Activated T-helper 9 cell treated with anti-CD3 and anti-CD28 coated beads, Interleukin-2, amount 50 U/mL, for 16 hours (primary cell): ENCODE data around the gene FRMPD4.

Source experiments
- DNase-seq: peaks from one replicate; pipeline ENCODE4 v3.0.0-alpha.2; 2020; ENCODE audit warnings: low read depth

Gene FRMPD4

GRCh38 chrX:12210971-12211370, 72.7 kb downstream of the FRMPD4 start:
- no peak for DNase-seq

DNA sequence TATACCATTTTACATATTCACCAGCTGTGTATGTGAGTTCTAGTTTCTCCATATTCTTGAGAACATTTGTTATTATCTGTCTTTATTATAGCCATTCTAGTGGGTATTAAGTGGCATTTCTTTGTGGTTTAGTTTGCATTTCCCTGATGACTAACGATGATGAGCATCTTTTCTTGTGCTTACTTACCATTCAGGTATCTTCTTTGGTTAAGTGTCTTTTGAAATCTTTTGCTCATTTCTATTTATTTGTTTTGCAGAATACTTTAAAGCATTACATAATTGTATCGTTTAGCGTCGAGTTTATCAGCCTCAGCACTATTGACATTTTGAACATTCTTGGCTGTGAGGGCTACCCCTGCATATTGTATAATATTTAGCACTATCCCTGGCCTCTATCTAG, 85.4 kb downstream of the FRMPD4 start:
- DNase-seq, result no peak

- DNase-seq, result no peak
Measured at GRCh38 chrX:12225107-12225506, 86.8 kb downstream of the FRMPD4 start.

- DNase-seq, result no peak
Measured at GRCh38 chrX:12227412-12228041, 89.3 kb downstream of the FRMPD4 start.

DNA sequence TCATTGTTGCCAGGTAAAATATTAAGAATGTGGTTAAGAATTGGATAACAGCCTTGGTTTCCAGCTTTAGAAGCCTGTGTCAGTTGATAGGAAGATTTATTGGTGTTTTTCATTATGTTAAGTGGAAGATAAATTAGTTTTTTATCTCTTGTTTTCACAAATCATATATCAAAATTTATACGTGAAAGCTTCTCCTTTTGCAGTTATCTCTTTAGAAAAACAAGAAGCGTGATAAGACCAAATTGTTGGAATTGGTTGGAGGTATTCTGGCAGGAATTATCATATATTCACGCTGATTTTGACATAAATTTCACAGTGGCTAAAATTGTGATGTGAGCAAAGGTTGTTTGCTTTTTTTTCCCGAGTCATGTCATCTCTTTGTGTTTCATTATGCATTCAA, 90.6 kb downstream of the FRMPD4 start:
- DNase-seq, result no peak

DNA sequence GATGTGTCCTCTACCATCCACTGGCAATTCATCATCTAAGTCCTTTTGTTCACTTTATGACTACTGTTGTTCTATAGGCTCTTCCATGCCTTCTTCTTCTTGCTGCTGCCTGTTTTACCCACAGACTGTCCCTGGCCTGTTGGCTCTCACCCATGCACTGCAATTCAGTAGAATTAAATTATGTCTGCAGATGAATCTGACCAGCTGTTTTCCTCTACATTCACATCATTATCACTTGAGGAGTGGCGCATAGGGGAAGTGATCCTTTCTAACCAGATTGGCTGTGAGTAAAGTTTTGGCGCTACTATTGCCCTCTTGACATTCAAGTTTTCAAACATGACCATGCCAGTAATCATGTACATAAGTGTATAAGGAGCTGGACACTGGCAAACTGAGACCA, 91.7 kb downstream of the FRMPD4 start:
- no peak for DNase-seq

- DNase-seq, result no peak
Measured at GRCh38 chrX:12234534-12235329, 96.5 kb downstream of the FRMPD4 start.

- no peak for DNase-seq
Measured at GRCh38 chrX:12236156-12236555, 97.9 kb downstream of the FRMPD4 start.

DNA sequence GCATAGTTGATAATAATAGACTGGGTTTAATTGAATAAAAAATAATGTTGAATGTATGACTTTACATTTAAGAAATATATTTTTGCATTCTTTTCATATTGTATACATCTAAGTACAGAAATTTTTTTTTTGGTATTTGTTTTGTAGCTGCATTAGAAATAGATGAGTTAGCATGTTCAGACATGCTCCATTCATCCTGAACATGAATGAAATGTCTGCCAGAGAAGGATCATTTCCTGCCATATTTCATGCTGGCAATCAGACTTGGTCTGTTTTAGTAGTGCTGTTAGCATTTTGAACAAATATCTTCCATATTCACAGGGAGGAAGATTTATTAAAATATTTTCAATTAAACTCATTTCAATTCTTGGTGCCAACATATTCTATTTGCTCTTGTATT, 98.9 kb downstream of the FRMPD4 start:
- DNase-seq, result no peak

DNA sequence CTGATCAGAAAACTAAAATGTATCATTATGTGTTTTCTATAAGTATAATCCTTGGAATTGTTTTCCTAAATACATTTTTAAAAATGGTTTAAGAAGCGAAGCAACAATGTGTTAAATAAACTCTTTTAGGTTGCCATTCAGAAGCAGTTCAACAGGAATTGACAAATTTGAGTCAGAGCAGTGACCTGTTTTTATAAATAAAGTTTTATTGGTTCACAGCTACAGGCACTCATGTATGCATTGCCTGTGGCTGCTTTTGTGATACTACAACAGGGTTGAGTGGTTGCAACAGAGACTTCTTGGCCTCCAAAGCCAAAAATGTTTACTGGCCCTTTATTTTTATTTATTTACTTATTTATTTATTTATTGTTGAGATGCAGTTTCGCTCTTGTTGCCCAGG, 99.5 kb downstream of the FRMPD4 start:
- DNase-seq, result no peak

DNA sequence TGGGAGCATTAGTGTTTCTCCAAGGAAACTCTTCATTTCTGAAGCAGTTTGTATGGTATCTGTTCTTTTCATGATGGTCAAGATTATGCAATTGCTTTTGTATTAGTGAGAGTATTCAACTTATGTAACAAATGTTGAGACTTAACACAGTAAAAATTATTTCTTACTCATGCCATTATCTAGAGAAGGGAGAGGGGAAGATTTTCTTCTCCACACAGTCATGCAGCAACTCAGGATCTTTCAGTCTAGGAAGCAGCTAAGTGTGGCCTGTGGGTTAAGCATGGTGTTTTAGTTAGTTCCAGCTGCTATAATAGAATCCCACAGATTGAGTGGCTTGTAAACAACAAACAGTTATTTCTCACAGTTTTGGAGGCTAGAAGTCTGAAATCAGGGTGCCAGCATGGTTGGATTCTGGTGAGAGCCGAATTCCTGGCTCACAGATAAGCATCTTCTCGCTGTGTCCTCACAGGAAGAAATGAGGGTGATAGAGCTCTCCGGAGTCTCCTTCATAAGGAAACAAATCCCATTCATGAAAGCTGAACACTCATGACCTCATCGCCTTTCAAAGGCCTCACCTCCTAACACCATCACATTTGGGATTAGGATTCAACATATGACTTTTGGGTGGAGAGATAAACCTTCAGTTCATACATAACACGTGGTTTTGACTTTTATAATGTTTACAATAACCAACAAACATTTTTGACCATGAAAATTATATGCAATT, 101.2 kb downstream of the FRMPD4 start:
- no peak for DNase-seq

- DNase-seq, result no peak
Measured at GRCh38 chrX:12240491-12240890, 102.2 kb downstream of the FRMPD4 start.

GRCh38 chrX:12241026-12241425, 102.8 kb downstream of the FRMPD4 start:
- DNase-seq, result no peak

GRCh38 chrX:12245650-12246645, 107.7 kb downstream of the FRMPD4 start:
- no peak for DNase-seq

- DNase-seq, result no peak
Measured at GRCh38 chrX:12249997-12250396, 111.7 kb downstream of the FRMPD4 start.

DNA sequence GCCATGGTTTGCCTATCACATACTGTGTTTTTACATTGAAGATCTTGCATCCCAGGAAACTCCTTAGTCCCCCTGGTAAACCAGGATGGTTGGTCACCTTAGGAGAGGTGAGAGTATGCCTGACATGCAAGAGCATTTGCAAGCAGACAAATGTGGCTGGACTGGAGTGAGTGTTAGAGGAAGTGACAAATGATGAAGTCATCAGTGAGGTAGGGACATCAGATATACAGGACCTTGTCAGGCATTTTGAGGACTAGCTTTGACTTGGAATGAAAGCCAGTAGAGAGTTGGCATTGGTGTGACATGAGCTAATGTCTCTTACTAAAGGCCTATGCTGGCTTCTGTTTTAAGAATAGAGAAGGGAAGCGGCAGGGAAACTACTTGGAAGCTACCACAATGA, 124.9 kb downstream of the FRMPD4 start:
- DNase-seq, result no peak

DNA sequence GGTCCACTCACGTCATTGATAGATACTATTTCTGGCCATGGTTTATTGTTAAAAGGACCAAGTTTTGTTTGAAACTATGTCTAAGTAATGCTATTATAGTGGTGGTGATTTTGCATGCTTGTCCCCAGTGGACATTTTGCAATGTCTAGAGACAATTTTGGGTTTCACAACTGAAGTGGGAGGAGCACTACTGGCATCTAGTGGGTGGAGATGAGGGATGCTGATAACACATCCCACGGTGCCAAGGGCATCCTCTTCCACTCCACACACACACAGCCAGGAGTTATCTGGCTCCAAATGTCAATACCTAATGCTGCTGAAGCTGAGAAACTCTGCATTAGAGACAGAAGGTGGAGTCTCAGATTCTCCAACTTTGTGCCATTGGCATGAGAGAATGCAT, 131.2 kb downstream of the FRMPD4 start:
- no peak for DNase-seq

DNA sequence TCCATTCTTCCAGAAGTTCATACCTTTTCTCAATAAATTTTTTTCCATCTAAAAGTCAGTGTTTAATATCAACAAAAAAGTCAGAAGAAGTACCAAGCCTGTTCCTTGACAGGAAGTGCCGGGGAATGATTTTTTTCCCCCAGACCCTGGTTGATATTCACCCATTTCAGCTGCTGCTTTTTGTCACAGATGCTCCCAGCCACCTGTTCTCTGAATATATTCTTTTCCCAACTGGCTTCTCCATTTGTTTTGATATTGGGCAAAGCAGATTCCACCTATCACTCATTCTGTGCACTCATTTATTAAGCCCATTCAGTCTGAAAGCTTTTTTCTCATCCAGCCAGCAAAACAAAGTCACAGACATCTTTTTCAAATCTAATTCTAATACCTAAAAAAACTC, 139.9 kb downstream of the FRMPD4 start:
- no peak for DNase-seq

DNA sequence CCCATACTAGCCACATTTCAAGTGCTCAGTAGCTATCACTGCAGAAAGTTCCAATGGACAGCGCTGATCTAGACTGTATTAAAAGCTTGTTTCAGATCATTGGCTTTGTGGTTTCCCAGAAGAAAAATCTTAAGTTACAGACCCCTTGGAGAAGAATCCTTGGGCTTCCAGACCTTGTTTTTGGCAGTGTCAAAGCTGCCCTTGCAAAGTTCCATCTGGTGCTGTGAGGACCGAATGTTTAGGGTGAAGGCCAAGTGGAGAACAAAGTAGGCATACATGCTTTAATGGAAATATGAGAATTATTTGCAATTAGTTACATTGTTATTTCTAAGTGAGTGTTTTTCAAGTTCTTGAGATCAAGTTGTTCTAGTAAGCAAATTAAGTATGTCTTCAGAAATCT, 144.7 kb downstream of the FRMPD4 start:
- DNase-seq, result no peak

- no peak for DNase-seq
Measured at GRCh38 chrX:12292996-12293765, 154.9 kb downstream of the FRMPD4 start.

GRCh38 chrX:12297353-12297752, 159.1 kb downstream of the FRMPD4 start:
- DNase-seq, result no peak
